Ramos (cell line): Measurements from ENCODE around the gene NRTN.
"Not testable (repeated sequence)": the region's sequence is repeated elsewhere in the genome, so short reads cannot be mapped to it uniquely, and the experiment has no call there.

Source experiments
- in situ Hi-C: fragments of 300-500 bp; cut with MboI; formaldehyde crosslinking; loops from one replicate; pipeline ENCODE4 v1.14.3; 2022; ENCODE audit warnings: low sequenced_read_pairs; ENCODE audit not compliant: unreplicated experiment

The NRTN gene

GRCh38 chr19:5831159-5831558 is 26.3 kb downstream of the NRTN start:
- in situ Hi-C loops = no loop called here

- in situ Hi-C loops = no loop called here
Measured at GRCh38 chr19:5832061-5832460, 27.2 kb downstream of the NRTN start.

- in situ Hi-C loops = no loop called here
Measured at GRCh38 chr19:5832527-5833216, 27.8 kb downstream of the NRTN start.

GRCh38 chr19:5837761-5838352 is 33.0 kb downstream of the NRTN start:
- in situ Hi-C loops = no loop called here

GRCh38 chr19:5838353-5839064 is 33.6 kb downstream of the NRTN start:
- in situ Hi-C loops = no loop called here

GRCh38 chr19:5839065-5840017 is 34.5 kb downstream of the NRTN start, which contains the start of gene FUT6:
Gene FUT6, minus strand, starts transcription at chr19:5839702. Its CDS starts 7,135 bp downstream, at chr19:5832567.
- in situ Hi-C loops = no loop called here

GRCh38 chr19:5841735-5842111 is 36.9 kb downstream of the NRTN start:
- in situ Hi-C loops = not testable (repeated sequence)

- in situ Hi-C loops = no loop called here
Measured at GRCh38 chr19:5843295-5843927, 38.5 kb downstream of the NRTN start.

- in situ Hi-C loops = no loop called here
Measured at GRCh38 chr19:5844456-5845433, 39.9 kb downstream of the NRTN start.

- in situ Hi-C loops = not testable (repeated sequence)
Measured at GRCh38 chr19:5847846-5848245, 43.0 kb downstream of the NRTN start.

- in situ Hi-C loops = not testable (repeated sequence)
Measured at GRCh38 chr19:5848621-5849020, 43.8 kb downstream of the NRTN start.

GRCh38 chr19:5850189-5850588 is 45.3 kb downstream of the NRTN start:
- in situ Hi-C loops = no loop called here

- in situ Hi-C loops = no loop called here
Measured at GRCh38 chr19:5850743-5851293, 46.0 kb downstream of the NRTN start.

- in situ Hi-C loops = no loop called here
Measured at GRCh38 chr19:5851302-5851701, 46.4 kb downstream of the NRTN start, which contains the start of gene FUT3. Gene FUT3, minus strand, starts transcription at chr19:5851449.

GRCh38 chr19:5854121-5854520 is 49.3 kb downstream of the NRTN start:
- in situ Hi-C loops = not testable (repeated sequence)

- in situ Hi-C loops = not testable (repeated sequence)
Measured at GRCh38 chr19:5855151-5855550, 50.3 kb downstream of the NRTN start.

- in situ Hi-C loops = no loop called here
Measured at GRCh38 chr19:5857203-5858081, 52.6 kb downstream of the NRTN start.
